ENCODE data around the gene MSH2.

DNA sequence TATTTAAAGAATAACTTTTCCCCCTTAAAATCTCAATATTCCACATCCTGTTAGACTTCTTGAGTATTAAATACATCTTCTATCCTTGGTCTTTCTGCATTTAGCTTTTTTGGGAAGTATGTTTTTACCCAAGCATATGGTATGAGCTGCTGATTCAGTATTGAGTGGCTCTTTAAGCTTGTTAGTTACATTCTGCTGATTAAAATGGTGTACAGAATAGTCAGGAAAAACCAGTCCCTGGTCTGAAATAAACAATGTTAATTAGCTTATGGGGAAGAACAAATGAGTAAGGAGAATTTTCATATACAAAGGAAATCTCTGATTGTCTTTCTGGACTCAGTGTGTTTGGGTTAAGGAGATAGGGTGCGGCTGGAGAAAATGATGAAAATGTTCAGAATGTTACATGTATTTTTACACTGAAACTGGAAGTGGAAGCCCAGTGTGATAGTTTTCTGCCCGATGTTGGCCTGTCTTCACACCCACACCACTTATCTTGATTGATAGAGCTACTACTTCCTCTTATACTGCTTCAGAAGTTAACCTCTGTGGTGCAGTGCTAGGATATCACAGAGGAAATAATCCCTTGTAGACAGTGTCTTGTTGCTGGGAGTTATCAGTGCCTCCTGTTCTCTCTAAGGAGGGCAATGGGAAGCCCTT lies 84.0 kb downstream of the MSH2 start:
- TF ChIP-seq, protein P1, sequence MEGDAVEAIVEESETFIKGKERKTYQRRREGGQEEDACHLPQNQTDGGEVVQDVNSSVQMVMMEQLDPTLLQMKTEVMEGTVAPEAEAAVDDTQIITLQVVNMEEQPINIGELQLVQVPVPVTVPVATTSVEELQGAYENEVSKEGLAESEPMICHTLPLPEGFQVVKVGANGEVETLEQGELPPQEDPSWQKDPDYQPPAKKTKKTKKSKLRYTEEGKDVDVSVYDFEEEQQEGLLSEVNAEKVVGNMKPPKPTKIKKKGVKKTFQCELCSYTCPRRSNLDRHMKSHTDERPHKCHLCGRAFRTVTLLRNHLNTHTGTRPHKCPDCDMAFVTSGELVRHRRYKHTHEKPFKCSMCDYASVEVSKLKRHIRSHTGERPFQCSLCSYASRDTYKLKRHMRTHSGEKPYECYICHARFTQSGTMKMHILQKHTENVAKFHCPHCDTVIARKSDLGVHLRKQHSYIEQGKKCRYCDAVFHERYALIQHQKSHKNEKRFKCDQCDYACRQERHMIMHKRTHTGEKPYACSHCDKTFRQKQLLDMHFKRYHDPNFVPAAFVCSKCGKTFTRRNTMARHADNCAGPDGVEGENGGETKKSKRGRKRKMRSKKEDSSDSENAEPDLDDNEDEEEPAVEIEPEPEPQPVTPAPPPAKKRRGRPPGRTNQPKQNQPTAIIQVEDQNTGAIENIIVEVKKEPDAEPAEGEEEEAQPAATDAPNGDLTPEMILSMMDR (IDR thresholded peaks at IDR 0.05; ENCODE audit: poor library complexity) = no peak
- TF ChIP-seq EZH2 (IDR thresholded peaks at IDR 0.05; ENCODE audit: borderline replicate concordance) = no peak
